Measurements from ENCODE around the gene AGRP. TPM values are rescaled to one million over a fixed set of nuclear protein-coding genes. Genes with fewer than 3 reads are reported as not detected.

Gene AGRP
- total RNA-seq, 1 donor = not detected

GRCh38 chr16:67471758-67472384 is 11.5 kb downstream of the AGRP start:
- DNase-seq (ENCODE audit: low read depth) = no peak
- no peak overlapping the region for H3K4me3 ChIP-seq (ENCODE audit: low read depth, low read length)
- TF ChIP-seq CTCF (IDR thresholded peaks at IDR 0.05; ENCODE audit: insufficient read depth, low read depth, low read length) = no peak

GRCh38 chr16:67470359-67470758 is 13.0 kb downstream of the AGRP start:
- no peak for TF ChIP-seq CTCF (IDR thresholded peaks at IDR 0.05; ENCODE audit: insufficient read depth, low read depth, low read length)
- H3K4me3 ChIP-seq (ENCODE audit: low read depth, low read length) = no peak overlapping the region
- no peak for DNase-seq (ENCODE audit: low read depth)

- H3K4me3 ChIP-seq (ENCODE audit: low read depth, low read length) = no peak overlapping the region
- no peak for TF ChIP-seq CTCF (IDR thresholded peaks at IDR 0.05; ENCODE audit: insufficient read depth, low read depth, low read length)
- no peak for DNase-seq (ENCODE audit: low read depth)
Measured at GRCh38 chr16:67468731-67469130, 14.6 kb downstream of the AGRP start.

- no peak for TF ChIP-seq CTCF (IDR thresholded peaks at IDR 0.05; ENCODE audit: insufficient read depth, low read depth, low read length)
- no peak overlapping the region for H3K4me3 ChIP-seq (ENCODE audit: low read depth, low read length)
- DNase-seq (ENCODE audit: low read depth) = no peak
Measured at GRCh38 chr16:67466581-67466980, 16.8 kb downstream of the AGRP start.

- no peak for TF ChIP-seq CTCF (IDR thresholded peaks at IDR 0.05; ENCODE audit: insufficient read depth, low read depth, low read length)
- H3K4me3 ChIP-seq (ENCODE audit: low read depth, low read length) = no peak overlapping the region
- DNase-seq (ENCODE audit: low read depth) = no peak
Measured at GRCh38 chr16:67464565-67464964, 18.8 kb downstream of the AGRP start.

- no peak for DNase-seq (ENCODE audit: low read depth)
- no peak overlapping the region for H3K4me3 ChIP-seq (ENCODE audit: low read depth, low read length)
- TF ChIP-seq CTCF (IDR thresholded peaks at IDR 0.05; ENCODE audit: insufficient read depth, low read depth, low read length) = no peak
Measured at GRCh38 chr16:67463691-67464090, 19.7 kb downstream of the AGRP start.

GRCh38 chr16:67463059-67463458 is 20.3 kb downstream of the AGRP start:
- DNase-seq (ENCODE audit: low read depth) = peak; percentile 75
- TF ChIP-seq CTCF (IDR thresholded peaks at IDR 0.05; ENCODE audit: insufficient read depth, low read depth, low read length) = no peak
- H3K4me3 ChIP-seq (ENCODE audit: low read depth, low read length) = no peak overlapping the region

All from fibroblast of villous mesenchyme (primary cell).